ENCODE measurements around the gene LRRC4B. TPM values are rescaled to one million over a fixed set of nuclear protein-coding genes. Genes with fewer than 3 reads are reported as not detected.
"Not testable (repeated sequence)": the region's sequence is repeated elsewhere in the genome, so short reads cannot be mapped to it uniquely, and the experiment has no call there.

Gene LRRC4B
- total RNA-seq, 6 experiments from 2014 or later: 0.22 to 1.2 (median 0.52) TPM

GRCh38 chr19:50604264-50605073 is 36.2 kb upstream of the LRRC4B start:
- H3K9me3 ChIP-seq; H3K4me1 ChIP-seq; DNase-seq; H3K4me3 ChIP-seq; H3K27me3 ChIP-seq; H3K36me3 ChIP-seq; H3K27ac ChIP-seq; intact Hi-C loops (cut with DNase I); ATAC-seq: not testable (repeated sequence)
- WGBS (ENCODE audit: insufficient coverage, low coverage, low lambda C conversion rate, missing lambda C conversion rate): 19% methylated on average over 5 of the region's 56 CpGs

GRCh38 chr19:50602935-50603334 is 34.7 kb upstream of the LRRC4B start:
- Histone ChIP-seq H3K36me3 (no peaks in the 10 kb centered on the region), H3K27me3 (no peaks in the 10 kb centered on the region), H3K4me3 (no peak overlapping the region), H3K27ac (no peak overlapping the region), H3K9me3 (no peaks in the 10 kb centered on the region), H3K4me1 (no peaks in the 10 kb centered on the region)
- no peak for ATAC-seq
- DNase-seq: no peak
- intact Hi-C loops (cut with DNase I): no loop called here
- 41% methylated on average over 4 of the region's 4 CpGs for WGBS (ENCODE audit: insufficient coverage, low coverage, low lambda C conversion rate, missing lambda C conversion rate)
- no peak for TF ChIP-seq POLR2A (IDR thresholded peaks at IDR 0.05)
- no peak for TF ChIP-seq CTCF (IDR thresholded peaks at IDR 0.05)

GRCh38 chr19:50602496-50602895 is 34.3 kb upstream of the LRRC4B start:
- H3K4me3 ChIP-seq: no peak overlapping the region
- no peaks in the 10 kb centered on the region for H3K9me3 ChIP-seq
- H3K27ac ChIP-seq: no peak overlapping the region
- ATAC-seq: no peak
- H3K27me3 ChIP-seq: no peaks in the 10 kb centered on the region
- H3K36me3 ChIP-seq: no peaks in the 10 kb centered on the region
- WGBS (ENCODE audit: insufficient coverage, low coverage, low lambda C conversion rate, missing lambda C conversion rate): 54% methylated on average over 6 of the region's 6 CpGs
- intact Hi-C loops (cut with DNase I): no loop called here
- no peak for DNase-seq
- TF ChIP-seq POLR2A (IDR thresholded peaks at IDR 0.05) (no peak), CTCF (IDR thresholded peaks at IDR 0.05) (no peak)
- H3K4me1 ChIP-seq: no peaks in the 10 kb centered on the region

- WGBS (ENCODE audit: insufficient coverage, low coverage, low lambda C conversion rate, missing lambda C conversion rate): 49% methylated on average over 5 of the region's 5 CpGs
- no peak overlapping the region for H3K4me3 ChIP-seq
- intact Hi-C loops (cut with DNase I): no loop called here
- H3K9me3 ChIP-seq: no peaks in the 10 kb centered on the region
- H3K27me3 ChIP-seq: no peaks in the 10 kb centered on the region
- DNase-seq: no peak
- H3K4me1 ChIP-seq: no peaks in the 10 kb centered on the region
- no peaks in the 10 kb centered on the region for H3K36me3 ChIP-seq
- ATAC-seq: no peak
- no peak overlapping the region for H3K27ac ChIP-seq
- TF ChIP-seq POLR2A (IDR thresholded peaks at IDR 0.05): no peak
- TF ChIP-seq CTCF (IDR thresholded peaks at IDR 0.05): no peak
These were observed 33.8 kb upstream of the LRRC4B start for GRCh38 chr19:50602089-50602422.

- H3K27me3 ChIP-seq: no peaks in the 10 kb centered on the region
- intact Hi-C loops (cut with DNase I): no loop called here
- no peak for ATAC-seq
- H3K27ac ChIP-seq: no peak overlapping the region
- TF ChIP-seq CTCF (IDR thresholded peaks at IDR 0.05) (no peak), POLR2A (IDR thresholded peaks at IDR 0.05) (no peak)
- no peak overlapping the region for H3K4me3 ChIP-seq
- 35% methylated on average over 11 of the region's 11 CpGs for WGBS (ENCODE audit: insufficient coverage, low coverage, low lambda C conversion rate, missing lambda C conversion rate)
- H3K4me1 ChIP-seq: no peaks in the 10 kb centered on the region
- H3K36me3 ChIP-seq: no peaks in the 10 kb centered on the region
- DNase-seq: no peak
- no peaks in the 10 kb centered on the region for H3K9me3 ChIP-seq
These were observed 33.3 kb upstream of the LRRC4B start for GRCh38 chr19:50601407-50602088.
